ENCODE measurements around the gene ZBED2.
"Not testable (repeated sequence)": the region's sequence is repeated elsewhere in the genome, so short reads cannot be mapped to it uniquely, and the experiment has no call there.

The ZBED2 gene, protein sequence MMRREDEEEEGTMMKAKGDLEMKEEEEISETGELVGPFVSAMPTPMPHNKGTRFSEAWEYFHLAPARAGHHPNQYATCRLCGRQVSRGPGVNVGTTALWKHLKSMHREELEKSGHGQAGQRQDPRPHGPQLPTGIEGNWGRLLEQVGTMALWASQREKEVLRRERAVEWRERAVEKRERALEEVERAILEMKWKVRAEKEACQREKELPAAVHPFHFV

DNA sequence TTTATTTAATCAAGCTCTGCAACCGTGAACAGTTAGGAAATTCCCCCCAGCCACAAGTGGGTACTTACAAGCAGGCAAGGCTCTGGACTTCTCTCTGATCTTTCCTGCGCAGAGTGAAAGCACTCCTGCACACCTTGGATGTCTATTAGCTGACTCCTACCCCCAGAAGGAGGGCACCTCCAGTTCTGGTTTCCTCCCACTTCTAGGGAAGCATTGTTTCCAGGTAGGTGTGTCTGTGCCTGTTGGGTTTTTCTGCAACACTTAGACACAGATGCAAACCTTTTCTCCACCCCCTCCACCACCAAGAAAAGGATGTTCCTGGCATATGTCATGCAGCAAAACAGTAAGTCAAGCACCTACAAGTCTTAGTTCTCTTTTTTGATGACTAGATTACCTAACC lies at the start of gene ZBED2:
Gene ZBED2, minus strand, starts transcription at position 115 of the 400 bp plus-strand sequence. CDS start 1,145 bp downstream, outside the sequence.
- DNase-seq (ENCODE audit: low read depth in 2 of 2) = peak in 1 of 2 donors; percentile 33

DNA sequence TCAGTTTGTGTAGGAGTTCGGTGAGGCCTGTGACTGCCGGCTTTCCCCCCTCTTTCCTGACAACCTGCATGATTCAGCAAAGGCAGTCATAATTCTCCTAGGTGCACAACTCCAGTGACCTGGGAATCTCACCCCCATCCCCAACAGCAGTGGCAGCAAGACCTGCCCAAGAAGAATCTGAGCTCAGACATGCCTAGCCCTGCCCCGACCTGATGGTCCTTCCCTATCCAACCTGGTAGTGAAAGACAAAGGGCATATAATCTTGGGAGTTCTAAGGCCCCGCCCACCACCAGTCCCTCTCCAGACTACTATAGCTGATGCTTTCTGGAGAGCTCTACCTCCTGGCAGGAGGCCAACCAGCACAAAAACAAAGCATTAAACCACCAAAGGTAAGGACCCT lies 44.2 kb upstream of the ZBED2 start:
- DNase-seq (ENCODE audit: low read depth in 2 of 2) = no peak

DNA sequence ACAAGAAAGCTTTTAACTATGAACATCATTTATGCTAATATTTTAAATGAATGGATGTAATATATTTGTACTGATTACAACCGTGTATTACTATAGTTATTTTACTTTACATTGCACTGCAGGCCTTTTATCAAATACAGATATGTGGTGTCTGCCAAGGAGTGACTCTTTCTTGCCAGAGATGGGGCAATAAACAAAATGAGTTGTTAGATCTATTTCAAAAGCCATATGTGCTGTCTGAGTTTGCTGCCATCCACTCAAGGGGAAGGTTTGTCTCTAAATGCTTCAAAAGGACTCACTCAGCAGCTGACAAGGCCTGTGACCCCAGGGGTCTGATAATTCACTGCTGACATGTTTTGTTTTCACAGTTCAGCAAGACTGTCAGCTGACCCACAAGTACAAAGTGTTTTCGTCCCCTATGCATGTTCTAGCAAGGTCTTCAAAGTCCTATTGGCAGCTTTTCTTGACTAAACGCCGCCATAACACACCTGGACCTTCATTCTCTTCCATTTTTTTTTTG lies 41.3 kb upstream of the ZBED2 start:
- DNase-seq (ENCODE audit: low read depth in 2 of 2) = no peak

DNA sequence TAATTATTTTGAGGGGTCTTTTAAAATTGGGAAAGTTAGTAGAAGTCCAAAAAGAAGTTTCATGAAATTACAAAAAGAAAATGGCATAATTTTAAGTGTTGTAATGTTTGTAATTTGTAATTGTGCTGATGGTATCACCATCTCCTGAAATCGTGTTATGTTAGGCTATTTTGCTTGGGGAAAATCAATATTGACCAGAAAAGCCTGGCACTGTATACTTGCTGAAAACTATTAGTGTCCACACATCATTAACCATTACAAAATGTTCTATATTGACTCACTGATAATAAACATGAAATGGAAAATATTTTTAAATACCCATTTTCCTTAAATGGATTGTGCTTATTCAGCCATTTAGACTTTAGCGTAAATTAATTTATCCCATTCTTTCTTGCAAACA lies 40.3 kb upstream of the ZBED2 start:
- no peak for DNase-seq (ENCODE audit: low read depth in 2 of 2)

DNA sequence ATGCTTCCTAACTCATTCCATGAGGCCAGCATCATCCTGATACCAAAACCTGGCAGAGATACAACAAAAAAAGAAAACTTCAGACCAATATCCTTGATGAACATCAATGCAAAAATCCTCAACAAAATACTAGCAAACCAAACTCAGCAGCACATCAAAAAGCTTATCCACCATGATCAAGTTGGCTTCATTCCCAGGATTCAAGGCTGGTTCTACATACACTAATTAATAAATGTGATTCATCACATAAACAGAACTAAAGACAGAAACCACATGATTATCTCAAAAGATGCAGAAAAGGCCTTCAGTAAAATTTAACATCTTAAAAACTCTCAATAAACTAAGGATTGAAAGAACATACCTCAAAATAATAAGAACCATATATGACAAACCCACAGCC lies 35.5 kb upstream of the ZBED2 start:
- DNase-seq (ENCODE audit: low read depth in 2 of 2) = not testable (repeated sequence)

DNA sequence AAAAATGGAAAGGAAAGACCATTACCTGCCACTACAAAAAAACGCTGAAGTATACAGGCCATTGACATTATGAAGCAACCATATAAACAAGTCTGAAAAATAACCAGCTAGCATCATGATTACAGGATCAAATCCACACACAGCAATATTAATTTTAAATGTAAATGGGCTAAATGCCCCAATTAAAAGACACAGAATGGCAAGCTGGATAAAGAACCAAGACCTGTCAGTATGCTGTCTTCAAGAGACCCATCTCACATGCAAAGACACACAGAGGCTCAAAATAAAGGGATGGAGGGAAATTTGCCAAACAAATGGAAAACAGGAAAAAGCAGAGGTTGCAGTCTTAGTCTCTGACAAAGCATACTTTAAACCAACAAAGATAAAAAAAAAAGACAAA lies 33.9 kb upstream of the ZBED2 start:
- not testable (repeated sequence) for DNase-seq (ENCODE audit: low read depth in 2 of 2)

DNA sequence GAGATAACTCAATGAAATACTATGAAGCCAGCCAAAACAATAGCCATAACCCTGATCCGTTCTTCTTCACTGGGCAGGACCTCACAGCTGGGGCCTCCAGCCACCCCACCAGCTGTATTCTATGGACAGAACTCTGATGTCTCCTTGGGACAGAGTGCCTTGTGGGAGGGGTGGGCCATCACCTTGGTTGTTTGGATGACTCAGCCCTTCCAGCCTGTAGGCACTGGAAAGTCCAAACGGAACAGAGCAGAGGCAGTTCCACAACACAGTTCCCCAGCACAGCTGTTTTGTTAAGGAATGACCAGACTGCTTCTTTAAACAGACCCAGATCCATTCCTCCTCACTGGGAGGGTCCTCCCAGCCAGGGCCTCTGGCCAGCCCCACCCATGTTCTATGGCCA lies 31.9 kb upstream of the ZBED2 start:
- no peak for DNase-seq (ENCODE audit: low read depth in 2 of 2)

DNA sequence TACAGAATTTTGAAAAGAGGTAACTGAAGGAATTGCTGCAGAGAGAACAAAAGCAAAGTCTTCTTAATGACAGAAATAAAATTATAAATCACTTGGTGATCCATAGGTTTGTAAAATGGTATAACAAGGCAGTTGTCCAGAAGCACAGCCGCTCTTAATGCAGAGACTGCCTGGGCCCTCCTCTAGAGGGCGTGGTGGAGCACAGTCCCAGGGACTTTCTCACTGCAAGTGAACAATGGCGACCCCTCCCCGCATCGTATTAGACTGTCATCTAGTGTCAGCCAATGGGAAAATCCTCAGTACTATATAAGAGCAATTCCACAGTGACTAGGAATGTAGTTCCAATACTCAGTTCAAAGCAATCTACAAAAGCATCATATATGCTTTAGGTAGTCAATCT lies 26.4 kb upstream of the ZBED2 start:
- DNase-seq (ENCODE audit: low read depth in 2 of 2) = no peak

DNA sequence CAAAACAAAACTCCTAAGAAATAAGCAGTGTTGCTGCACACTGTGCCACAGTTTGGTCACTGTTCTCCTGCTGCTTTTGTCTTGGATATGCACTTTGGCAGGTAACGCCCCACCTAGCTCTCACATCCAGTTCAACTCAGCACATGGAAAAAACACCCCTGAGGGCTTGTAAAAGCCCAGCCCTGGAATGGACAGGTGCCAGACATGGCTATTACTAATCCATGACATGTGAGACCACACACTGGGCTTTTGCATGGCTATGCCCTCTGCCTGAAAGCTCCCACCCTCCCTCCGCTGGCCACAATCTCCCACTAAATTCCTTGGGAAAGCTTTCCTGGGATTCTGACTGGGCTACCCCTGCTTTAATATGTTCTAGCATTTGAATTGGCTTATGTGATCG lies 24.7 kb upstream of the ZBED2 start:
- no peak for DNase-seq (ENCODE audit: low read depth in 2 of 2)

DNA sequence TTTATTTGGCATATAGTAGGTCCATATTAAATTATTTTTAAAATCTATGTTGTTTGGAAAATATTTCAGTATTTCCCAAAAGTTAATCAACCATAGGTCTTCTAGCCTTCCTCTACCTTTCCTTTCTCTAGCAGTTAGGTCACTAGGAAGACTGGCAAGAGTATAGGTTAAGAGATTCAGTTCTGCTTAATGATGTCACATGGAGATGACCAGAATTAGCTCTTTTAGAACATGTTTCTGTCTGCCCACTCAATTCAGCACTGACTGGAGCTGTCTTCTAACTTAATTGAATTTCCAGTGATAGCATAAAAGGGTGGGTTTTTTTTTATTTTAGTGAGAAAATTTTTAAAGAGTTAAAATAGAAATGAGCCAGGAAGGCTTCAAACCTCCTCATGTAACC lies 23.8 kb upstream of the ZBED2 start:
- DNase-seq (ENCODE audit: low read depth in 2 of 2) = no peak

DNA sequence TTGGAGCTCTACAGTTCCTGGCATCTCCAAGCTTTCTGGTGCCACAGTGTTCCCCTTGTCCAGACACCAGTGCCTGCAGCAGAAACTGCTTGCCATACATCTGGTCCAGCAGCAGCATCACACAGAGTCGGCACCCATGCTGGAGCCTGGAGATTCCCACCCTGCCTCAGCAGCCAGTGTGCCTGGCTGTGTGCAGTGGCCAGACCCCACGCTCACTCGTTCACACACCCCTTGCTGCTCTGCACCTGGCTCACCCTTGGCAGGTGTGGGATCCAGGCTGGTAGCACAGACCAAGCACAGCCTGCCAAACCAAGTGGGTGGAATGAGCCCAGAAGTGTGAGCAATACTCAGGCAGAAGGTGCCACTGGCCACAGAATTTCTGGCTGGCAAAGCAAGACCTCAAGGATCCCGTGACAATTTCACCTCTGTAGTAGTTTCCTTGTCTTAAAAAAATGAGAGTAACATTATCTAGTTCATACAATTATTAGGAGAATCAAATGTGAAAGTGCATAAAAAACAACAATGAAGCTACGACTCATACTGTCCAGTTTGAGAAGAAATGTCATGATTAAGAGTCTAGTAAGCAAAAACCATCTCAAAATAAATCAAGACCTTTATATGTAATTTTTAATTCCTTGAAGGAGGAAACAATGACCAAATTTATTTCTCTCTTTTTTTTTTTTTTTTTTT lies 22.9 kb upstream of the ZBED2 start:
- DNase-seq (ENCODE audit: low read depth in 2 of 2) = no peak

DNA sequence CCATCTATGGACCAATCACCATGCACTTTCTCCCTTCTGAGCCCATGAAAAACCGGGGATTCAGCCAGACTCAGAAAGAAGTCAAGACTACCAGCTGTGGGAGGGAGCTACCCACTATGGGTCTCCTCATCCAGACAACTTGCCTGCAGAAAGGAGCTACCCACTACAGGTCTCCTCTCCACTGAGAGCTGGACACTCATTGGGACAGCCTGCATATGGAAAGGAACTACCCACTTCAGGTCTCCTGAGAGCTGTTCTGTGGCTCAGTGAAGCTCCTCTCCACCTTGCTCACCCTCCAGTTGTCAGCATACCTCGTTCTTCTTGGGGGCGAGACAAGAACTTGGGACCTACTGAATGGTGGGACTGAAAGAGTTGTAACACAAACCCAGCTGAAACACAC lies 22.3 kb upstream of the ZBED2 start:
- DNase-seq (ENCODE audit: low read depth in 2 of 2) = no peak

DNA sequence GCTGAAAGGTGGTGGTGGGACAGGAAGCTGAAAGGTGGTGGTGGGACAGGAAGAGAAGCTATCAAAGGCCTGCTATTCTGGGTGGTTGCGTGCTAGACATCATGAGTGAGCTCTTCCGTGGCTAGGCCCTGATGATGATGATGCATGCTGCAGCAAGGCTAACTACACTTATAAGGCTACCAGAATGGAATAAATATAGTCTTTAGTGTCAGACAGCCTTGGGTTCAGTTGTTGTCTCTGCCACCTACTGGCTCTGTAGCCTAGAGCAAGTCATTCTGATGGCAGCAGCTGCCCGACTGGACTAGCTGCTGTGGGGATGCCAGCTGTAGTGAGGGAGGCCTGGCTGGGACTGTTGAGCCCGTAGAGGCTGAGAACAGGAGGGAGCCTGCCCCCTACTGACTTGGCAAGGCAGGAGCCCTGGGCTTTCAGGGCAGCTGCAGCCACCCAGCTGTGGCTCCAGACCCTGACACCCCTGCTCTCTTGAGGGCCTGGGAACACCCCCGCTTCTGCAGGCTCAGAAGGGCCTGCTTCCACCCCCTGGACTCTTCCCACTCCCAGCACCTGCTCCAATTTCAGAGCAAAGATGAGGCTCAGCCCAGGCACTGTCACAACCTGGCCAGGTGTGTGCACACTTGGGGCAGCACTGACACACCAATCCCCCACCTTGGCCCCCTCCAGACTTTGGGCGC lies 21.4 kb upstream of the ZBED2 start:
- peak; percentile 62 to 68 for DNase-seq (ENCODE audit: low read depth in 2 of 2)

DNA sequence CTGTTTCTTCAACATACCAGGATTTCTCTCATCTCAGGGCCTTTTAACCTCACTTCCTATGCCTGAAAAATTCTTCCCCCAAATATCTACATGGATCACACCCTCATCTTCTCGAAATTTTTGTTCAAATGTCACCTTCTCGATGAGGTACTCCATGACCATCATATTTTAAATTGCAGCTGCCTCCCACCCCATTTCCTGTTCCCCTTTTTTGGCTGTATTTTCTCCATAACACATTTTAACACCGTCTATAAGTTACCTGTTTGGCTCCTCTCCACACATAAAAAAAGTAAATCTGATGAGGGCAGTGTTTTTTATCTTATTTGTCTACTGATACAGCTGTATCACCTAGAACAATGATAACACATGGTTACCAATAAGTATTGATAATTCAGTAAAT lies 20.7 kb upstream of the ZBED2 start:
- no peak for DNase-seq (ENCODE audit: low read depth in 2 of 2)

DNA sequence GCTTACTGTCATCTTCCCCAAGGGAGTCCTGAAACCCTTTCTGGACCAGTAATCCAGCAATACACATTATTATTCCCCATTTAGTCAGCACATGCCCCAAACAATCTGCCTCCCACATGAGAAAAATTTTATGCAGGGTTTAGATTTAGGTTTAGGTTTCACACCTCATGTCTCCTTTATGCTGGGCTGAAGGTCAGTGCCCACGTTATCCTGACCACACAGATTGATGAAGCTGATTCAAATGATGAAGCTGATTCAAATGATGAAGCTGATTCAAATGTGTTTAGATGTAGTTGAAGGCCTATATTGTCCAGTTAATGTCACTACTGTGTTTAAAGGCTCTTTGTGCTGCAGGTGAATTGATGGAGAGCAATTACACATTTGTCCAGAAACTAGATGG lies 18.1 kb upstream of the ZBED2 start:
- DNase-seq (ENCODE audit: low read depth in 2 of 2) = no peak

DNA sequence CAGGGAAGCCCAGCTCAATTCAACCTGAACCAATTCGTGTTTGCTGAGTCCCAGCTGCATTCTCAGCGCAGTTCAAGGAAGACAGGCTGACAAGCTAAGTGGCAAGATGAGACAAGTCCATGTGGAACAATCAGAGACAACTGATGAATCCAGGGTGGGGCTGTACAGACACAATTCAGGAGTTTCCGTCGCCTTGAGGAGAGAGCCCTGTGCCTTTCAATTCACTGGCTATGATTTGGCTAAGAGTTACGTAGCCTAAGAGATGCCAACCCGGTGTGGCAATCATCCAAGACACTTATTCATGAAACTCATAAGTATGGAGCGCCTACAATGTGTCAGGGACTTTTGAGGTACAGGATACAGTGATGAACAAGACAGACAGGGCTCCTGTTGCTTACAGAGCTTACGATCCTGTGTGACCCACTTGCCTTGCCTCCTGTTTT lies 15.5 kb upstream of the ZBED2 start:
- DNase-seq (ENCODE audit: low read depth in 2 of 2) = no peak

DNA sequence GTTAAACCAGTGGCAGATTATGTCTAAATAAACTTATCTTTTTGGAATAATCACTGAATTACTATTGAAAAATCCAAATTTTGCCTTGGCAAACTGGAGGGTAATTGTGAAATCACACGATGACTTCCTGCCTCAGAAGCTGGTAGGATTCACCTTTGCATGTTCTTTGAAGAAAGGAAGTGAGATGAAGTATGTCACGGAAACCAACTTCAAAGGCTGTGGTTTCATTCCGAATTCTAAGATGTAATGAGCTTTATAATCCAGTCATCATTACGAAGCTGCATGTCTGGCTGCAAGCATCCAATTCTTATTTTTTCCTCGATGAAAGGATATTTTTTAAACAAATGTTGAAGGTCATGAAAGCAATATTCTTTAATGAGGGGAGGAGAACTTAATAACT lies 15.0 kb upstream of the ZBED2 start:
- no peak for DNase-seq (ENCODE audit: low read depth in 2 of 2)

DNA sequence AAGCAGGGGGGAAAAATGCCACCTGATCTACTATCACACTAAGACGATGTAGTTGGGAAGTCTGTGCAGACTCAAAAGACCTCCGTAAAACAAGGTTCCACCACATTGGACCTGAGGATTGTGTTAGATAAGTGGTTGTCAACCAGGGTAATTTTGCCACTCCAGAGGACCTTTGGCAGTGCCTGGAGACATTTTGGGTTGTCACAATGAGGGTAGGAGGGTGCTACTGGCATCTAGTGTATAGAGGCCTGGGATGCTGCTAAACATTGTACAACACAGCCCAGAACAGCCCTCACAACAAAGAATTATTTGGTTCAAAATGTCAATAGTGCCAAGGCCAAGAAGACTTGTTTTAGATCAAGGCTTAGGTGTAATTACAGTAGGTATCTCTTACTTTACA lies 14.6 kb upstream of the ZBED2 start:
- no peak for DNase-seq (ENCODE audit: low read depth in 2 of 2)

DNA sequence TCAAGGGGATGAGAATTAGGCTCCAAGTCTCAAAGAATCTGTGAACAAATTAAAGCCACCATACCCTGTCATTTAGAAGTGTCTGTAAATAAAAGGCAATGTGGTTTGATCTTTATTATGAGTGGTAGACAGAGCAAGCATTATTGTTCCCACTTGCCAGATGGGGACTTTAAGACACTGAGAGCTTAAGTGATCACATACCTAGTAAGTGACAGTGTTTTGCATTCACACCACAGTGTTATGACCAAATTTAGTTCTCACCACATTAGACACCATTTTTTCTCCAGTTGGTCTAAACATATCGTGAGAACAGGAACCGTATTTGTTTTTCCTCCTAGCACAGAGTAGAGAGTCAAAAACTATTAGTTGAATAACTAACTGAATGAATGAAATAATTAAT lies 13.2 kb upstream of the ZBED2 start:
- DNase-seq (ENCODE audit: low read depth in 2 of 2) = no peak

DNA sequence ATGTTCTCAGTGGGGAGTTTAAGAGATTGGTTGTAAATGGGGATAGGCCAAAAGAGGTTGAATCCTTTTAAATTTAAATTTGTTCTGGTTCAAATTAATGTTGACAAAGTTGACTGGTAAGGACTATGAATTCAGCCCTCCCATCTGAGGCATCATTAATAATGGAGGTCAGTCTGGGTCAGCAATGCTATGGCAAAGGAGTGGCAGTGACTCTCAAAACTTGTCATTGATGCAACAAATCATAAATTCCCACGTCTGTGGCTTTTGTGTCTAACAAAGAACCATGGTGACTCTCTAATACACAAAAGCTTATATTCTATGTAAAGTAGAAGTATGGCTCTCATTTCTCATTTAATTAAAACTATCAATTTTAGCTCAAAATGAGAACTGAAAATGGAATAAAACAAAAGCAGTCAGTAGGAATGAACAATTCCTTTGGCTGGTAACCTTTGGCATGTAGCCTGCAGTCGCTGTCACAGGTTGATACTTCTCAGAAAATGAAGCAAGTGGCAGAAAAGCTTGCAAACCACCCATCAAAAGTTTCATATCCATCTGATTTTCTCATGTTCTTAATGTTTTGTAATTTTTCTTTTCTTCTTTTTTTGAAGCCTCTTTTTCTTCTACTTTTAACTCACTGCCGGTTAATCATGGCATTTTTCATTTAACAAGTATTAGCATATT lies 12.2 kb upstream of the ZBED2 start:
- DNase-seq (ENCODE audit: low read depth in 2 of 2) = no peak

DNA sequence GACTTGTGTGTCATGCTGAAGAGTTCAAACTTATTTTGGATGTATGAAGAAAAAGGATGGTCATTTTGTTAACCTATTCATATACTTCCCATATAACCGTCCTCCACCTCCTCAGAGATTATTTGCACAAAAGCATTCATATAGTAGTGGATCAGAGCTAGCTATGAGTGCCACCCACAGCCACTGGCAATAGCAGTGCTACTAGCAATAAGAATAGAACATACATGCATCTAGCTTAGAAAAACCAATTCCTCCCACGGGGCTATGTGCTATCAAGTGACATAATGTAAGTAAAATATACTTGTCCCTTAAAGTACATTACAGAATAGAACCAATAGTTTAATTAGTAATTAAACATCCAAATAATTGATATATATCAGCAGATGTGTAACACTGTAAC lies 10.3 kb upstream of the ZBED2 start:
- DNase-seq (ENCODE audit: low read depth in 2 of 2) = no peak

DNA sequence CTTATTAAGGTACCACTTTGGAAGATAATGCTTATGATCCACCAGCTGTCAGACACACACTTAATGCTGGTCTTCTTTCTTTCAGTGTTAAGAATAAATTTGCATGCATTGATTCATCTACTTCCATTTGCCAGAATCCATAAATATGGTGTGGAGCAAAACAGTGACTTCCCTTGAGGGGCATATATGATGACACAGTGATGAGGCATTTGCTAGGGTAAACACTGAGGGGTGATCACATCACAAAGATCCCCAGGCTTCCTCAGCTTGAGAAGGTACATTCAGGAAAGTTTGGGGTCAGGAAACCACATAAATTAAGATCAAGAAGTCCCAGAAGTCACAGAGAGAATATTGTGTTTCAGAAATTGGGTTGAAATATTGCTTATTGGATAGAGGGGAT lies 9.9 kb upstream of the ZBED2 start:
- no peak for DNase-seq (ENCODE audit: low read depth in 2 of 2)

All from stimulated activated CD4-positive, alpha-beta T cell treated with anti-CD3 and anti-CD28 coated beads, Interleukin-15, amount 100 ng/mL, for 48 hours (primary cell).